Measurements from ENCODE around the gene UROC1.

- no peak for TF ChIP-seq POLR2AphosphoS5 (IDR thresholded peaks at IDR 0.05; ENCODE audit: low read depth, low read length)
- TF ChIP-seq, protein P1, sequence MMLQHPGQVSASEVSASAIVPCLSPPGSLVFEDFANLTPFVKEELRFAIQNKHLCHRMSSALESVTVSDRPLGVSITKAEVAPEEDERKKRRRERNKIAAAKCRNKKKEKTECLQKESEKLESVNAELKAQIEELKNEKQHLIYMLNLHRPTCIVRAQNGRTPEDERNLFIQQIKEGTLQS (IDR thresholded peaks at IDR 0.05), result no peak
- no peak for TF ChIP-seq CEBPB (IDR thresholded peaks at IDR 0.05; ENCODE audit: low read depth)
- no peak for TF ChIP-seq JUND (IDR thresholded peaks at IDR 0.05)
- no peak for TF ChIP-seq EZH2 (IDR thresholded peaks at IDR 0.05)
Measured at GRCh38 chr3:126464494-126464893, 53.1 kb downstream of the UROC1 start.

Measured in HCT116 (cell line).